ENCODE data around the gene ZBTB5. TPM values are rescaled to one million over a fixed set of nuclear protein-coding genes. Genes with fewer than 3 reads are reported as not detected.

Gene ZBTB5
- total RNA-seq, 4 donors from 2014 or later, result 9.1 to 15.1 (median 12.8) TPM

GRCh38 chr9:37445832-37446231 is 19.4 kb downstream of the ZBTB5 start:
- H3K36me3 ChIP-seq, result peaks cover 0 to 18% (median 0%) of the 10 kb centered on the region in 3 donors
- H3K27me3 ChIP-seq, result no peaks in the 10 kb centered on the region
- peaks cover 0 to 12% (median 0%) of the 10 kb centered on the region in 4 donors for H3K4me1 ChIP-seq
- H3K27ac ChIP-seq, result no peak overlapping the region
- no peak overlapping the region for H3K4me3 ChIP-seq
- no peaks in the 10 kb centered on the region for H3K9me3 ChIP-seq
- DNase-seq, result no peak
- TF ChIP-seq POLR2A (IDR thresholded peaks at IDR 0.05) (no peak), CTCF (IDR thresholded peaks at IDR 0.05) (no peak)

GRCh38 chr9:37444890-37445289 is 20.4 kb downstream of the ZBTB5 start:
- H3K27ac ChIP-seq, result no peak overlapping the region
- H3K9me3 ChIP-seq, result no peaks in the 10 kb centered on the region
- TF ChIP-seq POLR2A (IDR thresholded peaks at IDR 0.05) (no peak), CTCF (IDR thresholded peaks at IDR 0.05) (no peak)
- H3K4me3 ChIP-seq, result no peak overlapping the region
- peaks cover 0 to 27% (median 0%) of the 10 kb centered on the region in 3 donors for H3K36me3 ChIP-seq
- no peaks in the 10 kb centered on the region for H3K27me3 ChIP-seq
- peaks cover 0 to 12% (median 0%) of the 10 kb centered on the region in 4 donors for H3K4me1 ChIP-seq
- no peak for DNase-seq

GRCh38 chr9:37443566-37443965 is 21.7 kb downstream of the ZBTB5 start:
- Histone ChIP-seq H3K36me3 (peaks cover 0 to 40% (median 0%) of the 10 kb centered on the region in 3 donors), H3K9me3 (no peaks in the 10 kb centered on the region), H3K4me1 (peaks cover 0 to 12% (median 0%) of the 10 kb centered on the region in 4 donors), H3K27ac (no peak overlapping the region), H3K4me3 (no peak overlapping the region), H3K27me3 (no peaks in the 10 kb centered on the region)
- DNase-seq, result no peak
- TF ChIP-seq POLR2A (IDR thresholded peaks at IDR 0.05) (no peak), CTCF (IDR thresholded peaks at IDR 0.05) (no peak)

- peaks cover 0 to 48% (median 0%) of the 10 kb centered on the region in 3 donors for H3K36me3 ChIP-seq
- no peaks in the 10 kb centered on the region for H3K27me3 ChIP-seq
- H3K4me1 ChIP-seq, result peaks cover 0 to 12% (median 0%) of the 10 kb centered on the region in 4 donors
- DNase-seq, result no peak
- no peak overlapping the region for H3K4me3 ChIP-seq
- H3K27ac ChIP-seq, result no peak overlapping the region
- TF ChIP-seq CTCF (IDR thresholded peaks at IDR 0.05) (no peak), POLR2A (IDR thresholded peaks at IDR 0.05) (no peak)
- no peaks in the 10 kb centered on the region for H3K9me3 ChIP-seq
Measured at GRCh38 chr9:37442556-37442955, 22.7 kb downstream of the ZBTB5 start.

GRCh38 chr9:37441776-37442370 is 23.4 kb downstream of the ZBTB5 start:
- no peaks in the 10 kb centered on the region for H3K27me3 ChIP-seq
- H3K27ac ChIP-seq, result no peak overlapping the region
- TF ChIP-seq CTCF (IDR thresholded peaks at IDR 0.05) (no peak), POLR2A (IDR thresholded peaks at IDR 0.05) (no peak)
- DNase-seq, result no peak
- H3K4me1 ChIP-seq, result peaks cover 0 to 12% (median 0%) of the 10 kb centered on the region in 4 donors
- H3K9me3 ChIP-seq, result no peaks in the 10 kb centered on the region
- no peak overlapping the region for H3K4me3 ChIP-seq
- peaks cover 0 to 55% (median 0%) of the 10 kb centered on the region in 3 donors for H3K36me3 ChIP-seq

Measured in Peyer's patch (tissue), 4 donors.